ENCODE data around the gene ME2.
"Not testable (repeated sequence)": the region's sequence is repeated elsewhere in the genome, so short reads cannot be mapped to it uniquely, and the experiment has no call there.

ME2 gene

DNA sequence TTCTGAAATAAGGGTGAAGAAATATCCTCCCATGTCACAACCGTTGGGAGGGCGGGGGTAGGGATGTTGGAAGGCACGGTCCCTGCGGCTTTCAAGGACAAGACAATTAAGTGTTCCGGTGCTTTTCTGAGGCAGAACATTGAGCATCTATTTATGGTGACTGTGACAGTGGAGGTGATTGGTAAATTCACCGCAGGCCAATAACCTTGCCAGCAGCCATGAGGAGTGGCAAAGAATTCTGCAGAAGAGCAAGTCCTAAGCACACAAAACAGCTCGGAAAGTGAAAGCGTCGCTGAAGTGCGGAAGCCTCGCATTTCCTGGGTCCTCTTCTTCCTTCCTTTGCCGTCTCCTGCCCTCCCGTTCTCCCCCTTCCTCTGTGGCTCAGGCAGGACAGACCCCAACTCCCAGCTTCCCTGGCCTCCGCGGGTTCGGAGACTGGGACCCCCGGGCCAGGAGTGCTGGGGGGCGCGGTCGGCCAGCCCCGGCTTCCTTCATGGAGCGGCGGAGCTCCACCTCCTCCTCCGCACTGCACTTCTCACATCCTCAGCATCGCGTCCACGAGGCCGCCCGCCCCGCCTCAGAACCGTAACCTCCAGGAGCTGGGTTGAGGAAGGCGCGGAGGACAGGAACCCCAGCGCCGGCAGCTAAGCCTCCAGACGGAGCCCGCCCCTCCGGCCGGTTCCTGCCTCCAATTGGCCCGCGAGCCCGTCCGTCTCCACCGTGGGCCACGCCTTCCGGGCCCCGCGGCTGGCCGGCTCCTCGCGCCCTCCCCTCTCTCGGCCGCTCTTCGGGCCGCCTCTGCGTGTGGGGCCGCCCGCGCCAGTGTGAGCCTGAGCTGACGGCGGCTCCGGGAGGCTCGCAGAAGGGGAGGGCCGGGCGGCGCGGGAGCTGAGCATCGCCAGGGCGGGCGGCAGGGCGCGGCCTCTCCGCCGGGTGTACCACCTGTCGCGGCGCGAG lies at the start of gene ME2:
Gene ME2, plus strand, starts transcription at position 774 of the 957 bp plus-strand sequence. CDS start 16,703 bp downstream, outside the sequence.
- no peak for TF ChIP-seq CTCF (IDR thresholded peaks at IDR 0.05; ENCODE audit: low read length, missing control alignments)
- peak within 1 kb of the TSS; percentile 74 for H3K4me3 ChIP-seq (replicated peaks; ENCODE audit: low read depth, low read length)
- DNase-seq (ENCODE audit: low read depth): peak; percentile 91

- H3K4me3 ChIP-seq (replicated peaks; ENCODE audit: low read depth, low read length): no peak overlapping the region
- TF ChIP-seq CTCF (IDR thresholded peaks at IDR 0.05; ENCODE audit: low read length, missing control alignments): no peak
- no peak for DNase-seq (ENCODE audit: low read depth)
These were observed 49.3 kb upstream of the ME2 start for GRCh38 chr18:50829644-50830043.

DNA sequence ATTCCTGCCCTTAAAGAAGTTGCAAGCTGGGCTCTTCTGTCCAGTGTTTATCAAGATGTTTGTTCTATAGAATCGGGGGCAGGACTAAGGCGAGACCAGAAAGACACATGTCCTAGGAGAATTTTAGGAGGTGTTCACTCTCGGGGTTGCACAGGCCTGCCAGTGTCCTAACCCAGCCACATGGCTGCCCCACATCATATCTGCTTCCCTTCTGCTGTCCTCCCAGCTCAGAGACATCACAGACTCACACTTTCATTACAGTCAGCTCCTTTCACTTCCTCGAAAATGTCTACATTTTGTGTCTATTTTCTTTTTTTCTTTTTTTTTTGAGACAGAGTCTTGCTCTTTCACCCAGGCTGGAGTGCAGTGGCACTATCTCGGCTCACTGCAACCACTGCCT lies 48.4 kb upstream of the ME2 start:
- no peak for DNase-seq (ENCODE audit: low read depth)
- TF ChIP-seq CTCF (IDR thresholded peaks at IDR 0.05; ENCODE audit: low read length, missing control alignments): no peak
- H3K4me3 ChIP-seq (replicated peaks; ENCODE audit: low read depth, low read length): no peak overlapping the region

GRCh38 chr18:50832754-50833153 lies 46.2 kb upstream of the ME2 start:
- DNase-seq (ENCODE audit: low read depth): no peak
- no peak for TF ChIP-seq CTCF (IDR thresholded peaks at IDR 0.05; ENCODE audit: low read length, missing control alignments)
- H3K4me3 ChIP-seq (replicated peaks; ENCODE audit: low read depth, low read length): no peak overlapping the region

- H3K4me3 ChIP-seq (replicated peaks; ENCODE audit: low read depth, low read length); DNase-seq (ENCODE audit: low read depth): not testable (repeated sequence)
These were observed 45.4 kb upstream of the ME2 start for GRCh38 chr18:50833496-50833895.

DNA sequence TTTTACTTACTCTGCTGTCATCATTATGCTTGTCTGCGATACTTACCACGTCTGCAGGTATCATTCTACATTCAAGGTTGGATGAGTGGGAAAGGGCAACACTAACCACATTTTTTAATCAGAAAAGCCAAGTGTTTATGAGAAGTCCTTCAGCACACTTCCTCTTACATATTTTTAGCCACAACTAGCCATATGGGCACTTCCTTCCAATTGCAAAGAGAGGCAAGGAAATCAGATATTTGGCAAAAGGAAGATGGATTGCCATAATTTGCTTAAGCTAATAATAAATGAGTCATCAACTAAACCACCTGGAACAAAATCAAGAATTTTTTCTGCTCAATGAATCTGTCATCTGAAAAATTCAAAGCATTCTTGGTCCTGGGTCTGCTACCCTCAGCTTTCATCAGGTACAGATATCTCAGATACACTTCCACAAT lies 42.4 kb upstream of the ME2 start:
- H3K4me3 ChIP-seq (replicated peaks; ENCODE audit: low read depth, low read length): no peak overlapping the region
- peak; percentile 86 for DNase-seq (ENCODE audit: low read depth)
- no peak for TF ChIP-seq CTCF (IDR thresholded peaks at IDR 0.05; ENCODE audit: low read length, missing control alignments)

DNA sequence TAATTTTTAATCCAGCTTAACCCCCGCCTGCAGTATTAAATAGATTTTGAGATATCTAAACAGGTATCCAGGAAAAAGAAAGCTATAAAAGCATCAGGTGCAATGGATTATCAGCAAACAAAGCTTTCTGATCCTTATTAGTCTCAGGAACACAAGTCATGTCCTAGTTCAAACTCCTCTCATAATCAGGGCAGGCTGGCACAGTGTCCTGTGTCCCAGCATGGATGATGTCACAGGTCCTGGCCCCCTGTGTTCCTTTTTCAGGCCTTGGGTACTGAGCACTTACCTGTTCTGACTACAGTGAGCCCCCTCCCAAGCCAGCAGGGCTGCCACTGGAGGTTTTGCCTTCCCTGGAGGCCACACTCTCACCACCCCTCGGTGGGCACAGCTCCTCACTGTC lies 39.6 kb upstream of the ME2 start:
- DNase-seq (ENCODE audit: low read depth): no peak
- H3K4me3 ChIP-seq (replicated peaks; ENCODE audit: low read depth, low read length): no peak overlapping the region
- no peak for TF ChIP-seq CTCF (IDR thresholded peaks at IDR 0.05; ENCODE audit: low read length, missing control alignments)
